Thoracic aorta (tissue), 2 donors: Measurements from ENCODE around the gene NRXN3. TPM values are rescaled to one million over a fixed set of nuclear protein-coding genes. Genes with fewer than 3 reads are reported as not detected.

Source experiments
- ATAC-seq: fragments of 150-250 bp; one replicate; pipeline ENCODE4 v1.8.0; 2017; ENCODE audit warnings: low read depth; ENCODE audit not compliant: insufficient number of reproducible peaks, low FRiP score
- DNase-seq: peaks from one replicate; pipeline ENCODE4 v3.0.0-alpha.2; 2020; ENCODE audit warnings: low spot score
- H3K27ac ChIP-seq, 2 donors: fragments of 200-600 bp; sonication (generic); 1 replicate in 1 of 2; 2 replicates in 1 of 2; pipeline ENCODE4 v1.5.1; 2016; ENCODE audit warnings: mild to moderate bottlenecking in 2 of 2, moderate library complexity in 2 of 2
- H3K27me3 ChIP-seq: fragments of 200-600 bp; sonication (generic); replicated peaks from 2 replicates; pipeline ENCODE4 v1.6.0; 2016; ENCODE audit warnings: mild to moderate bottlenecking; ENCODE audit not compliant: insufficient read depth
- H3K36me3 ChIP-seq: fragments of 200-600 bp; sonication (generic); one replicate; pipeline ENCODE4 v1.5.1; 2016
- H3K4me1 ChIP-seq, 2 donors: fragments of 200-600 bp; sonication (generic); 1 replicate in 1 of 2; 2 replicates in 1 of 2; pipeline versions ENCODE4 v1.5.1 to v1.6.0; 2016; ENCODE audit warnings: low read depth in 2 of 2, mild to moderate bottlenecking in 1 of 2; ENCODE audit not compliant: control insufficient read depth in 1 of 2
- H3K4me3 ChIP-seq: fragments of 200-600 bp; sonication (generic); 2 replicates; pipeline ENCODE4 v1.5.1; 2016; ENCODE audit warnings: mild to moderate bottlenecking
- H3K9me3 ChIP-seq: fragments of 200-600 bp; sonication (generic); 2 replicates; pipeline ENCODE4 v1.5.1; 2016
- total RNA-seq, 2 donors: library from RNA; depleted of rRNA; stranded (reverse); fragments of >200 nt; gene quantifications; one replicate each; pipeline versions ENCODE4 v1.1.0 to v1.2.3, GENCODE V29; 2016
- TF ChIP-seq, protein P1 (sequence below): fragments of 200-600 bp; sonication (generic); IDR thresholded peaks from one replicate; pipeline ENCODE4 v1.5.1; 2019; ENCODE audit warnings: antibody characterized with exemption

NRXN3 gene
- total RNA-seq, 2 donors from 2014 or later: 5.6 to 33.3 TPM

DNA sequence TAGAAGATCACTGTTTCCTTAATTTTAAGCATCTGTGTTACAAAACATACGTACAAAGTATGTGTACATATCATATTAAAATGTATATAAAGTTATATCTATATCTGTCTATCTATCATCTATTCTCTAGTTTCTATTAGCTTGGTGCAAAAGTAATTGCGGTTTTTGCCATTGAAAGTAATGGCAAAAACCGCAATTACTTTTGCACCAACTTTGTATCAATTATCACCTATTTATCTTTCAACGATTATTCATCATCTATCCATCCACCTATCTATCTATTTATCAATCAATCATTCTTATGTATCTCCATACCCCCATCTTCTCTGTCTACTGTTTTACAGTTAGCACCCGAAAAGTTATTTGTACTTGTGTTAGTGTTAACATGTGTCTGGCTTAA is 447.6 kb downstream of the NRXN3 start:
- ATAC-seq (no peak), DNase-seq (no peak)
- no peaks in the 10 kb centered on the region for H3K27me3 ChIP-seq
- H3K36me3 ChIP-seq: no peaks in the 10 kb centered on the region
- H3K4me3 ChIP-seq: no peak overlapping the region
- no peak overlapping the region for H3K27ac ChIP-seq
- TF ChIP-seq, protein P1, sequence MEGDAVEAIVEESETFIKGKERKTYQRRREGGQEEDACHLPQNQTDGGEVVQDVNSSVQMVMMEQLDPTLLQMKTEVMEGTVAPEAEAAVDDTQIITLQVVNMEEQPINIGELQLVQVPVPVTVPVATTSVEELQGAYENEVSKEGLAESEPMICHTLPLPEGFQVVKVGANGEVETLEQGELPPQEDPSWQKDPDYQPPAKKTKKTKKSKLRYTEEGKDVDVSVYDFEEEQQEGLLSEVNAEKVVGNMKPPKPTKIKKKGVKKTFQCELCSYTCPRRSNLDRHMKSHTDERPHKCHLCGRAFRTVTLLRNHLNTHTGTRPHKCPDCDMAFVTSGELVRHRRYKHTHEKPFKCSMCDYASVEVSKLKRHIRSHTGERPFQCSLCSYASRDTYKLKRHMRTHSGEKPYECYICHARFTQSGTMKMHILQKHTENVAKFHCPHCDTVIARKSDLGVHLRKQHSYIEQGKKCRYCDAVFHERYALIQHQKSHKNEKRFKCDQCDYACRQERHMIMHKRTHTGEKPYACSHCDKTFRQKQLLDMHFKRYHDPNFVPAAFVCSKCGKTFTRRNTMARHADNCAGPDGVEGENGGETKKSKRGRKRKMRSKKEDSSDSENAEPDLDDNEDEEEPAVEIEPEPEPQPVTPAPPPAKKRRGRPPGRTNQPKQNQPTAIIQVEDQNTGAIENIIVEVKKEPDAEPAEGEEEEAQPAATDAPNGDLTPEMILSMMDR: no peak
- H3K9me3 ChIP-seq: no peaks in the 10 kb centered on the region
- H3K4me1 ChIP-seq: no peaks in the 10 kb centered on the region

DNA sequence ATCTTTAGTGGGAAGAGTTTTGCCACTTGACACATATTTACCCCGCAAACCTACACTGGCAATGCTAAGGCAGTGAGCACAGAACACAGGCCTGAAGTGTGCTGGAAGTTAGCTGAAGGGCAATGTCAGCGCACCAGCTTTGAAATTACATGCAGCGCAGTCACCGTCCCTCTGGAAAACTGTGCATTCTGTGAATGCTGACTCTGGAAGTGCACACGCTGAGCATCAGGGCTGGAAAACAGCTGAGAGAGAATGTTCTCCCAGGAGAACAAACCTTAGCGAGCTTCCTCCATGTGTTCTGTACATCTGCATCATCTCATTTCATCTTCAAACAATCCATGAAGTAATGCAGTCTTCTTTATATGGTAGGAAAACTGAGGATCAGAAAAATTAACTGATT is 448.2 kb downstream of the NRXN3 start:
- TF ChIP-seq, protein P1: no peak
- Histone ChIP-seq H3K27ac (no peak overlapping the region), H3K4me3 (no peak overlapping the region), H3K27me3 (no peaks in the 10 kb centered on the region), H3K4me1 (no peaks in the 10 kb centered on the region), H3K9me3 (no peaks in the 10 kb centered on the region), H3K36me3 (no peaks in the 10 kb centered on the region)
- DNase-seq (no peak), ATAC-seq (no peak)

DNA sequence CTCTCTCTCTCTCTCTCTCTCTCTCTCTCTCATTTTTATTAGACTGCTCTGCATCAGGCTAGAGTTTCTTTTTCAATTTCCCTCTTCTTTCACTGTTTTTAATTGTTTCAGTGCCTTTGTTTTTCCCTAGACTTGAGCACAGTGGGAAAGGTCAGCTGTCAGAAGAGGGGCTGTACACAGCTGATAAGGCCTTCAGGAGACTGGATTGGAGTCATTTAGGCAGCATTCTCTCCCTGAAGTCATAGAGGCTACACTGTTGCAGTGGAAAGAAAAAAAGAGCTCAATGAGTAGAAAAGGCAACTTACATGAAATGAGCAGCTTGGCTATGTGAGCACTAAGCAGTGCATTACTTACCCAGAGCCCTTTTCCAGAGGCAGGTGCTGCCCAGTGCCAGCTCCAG is 456.9 kb downstream of the NRXN3 start:
- ATAC-seq (no peak), DNase-seq (no peak)
- TF ChIP-seq, protein P1: no peak
- H3K4me1 ChIP-seq: no peaks in the 10 kb centered on the region
- no peaks in the 10 kb centered on the region for H3K36me3 ChIP-seq
- H3K27ac ChIP-seq: no peak overlapping the region
- no peaks in the 10 kb centered on the region for H3K9me3 ChIP-seq
- H3K27me3 ChIP-seq: no peaks in the 10 kb centered on the region
- H3K4me3 ChIP-seq: no peak overlapping the region

DNA sequence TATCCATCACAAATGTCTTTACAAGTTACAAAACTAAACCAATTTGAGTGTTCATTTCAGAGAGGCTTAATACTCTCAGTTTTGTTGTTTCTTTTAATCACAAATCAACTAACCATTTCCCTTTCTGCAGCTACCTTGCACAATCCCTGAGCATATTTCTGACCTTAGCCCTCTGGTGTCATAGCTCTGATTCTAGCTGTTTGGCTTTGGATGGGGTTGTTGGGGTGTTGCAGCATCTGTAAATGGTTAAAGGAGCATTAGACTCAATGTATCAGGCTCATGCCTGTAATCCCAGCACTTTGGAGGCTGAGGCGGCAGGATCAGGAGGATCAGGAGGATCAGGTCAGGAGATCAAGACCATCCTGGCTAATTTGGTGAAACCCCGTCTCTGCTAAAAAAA is 461.4 kb downstream of the NRXN3 start:
- no peak for ATAC-seq
- TF ChIP-seq, protein P1: no peak
- DNase-seq: no peak

DNA sequence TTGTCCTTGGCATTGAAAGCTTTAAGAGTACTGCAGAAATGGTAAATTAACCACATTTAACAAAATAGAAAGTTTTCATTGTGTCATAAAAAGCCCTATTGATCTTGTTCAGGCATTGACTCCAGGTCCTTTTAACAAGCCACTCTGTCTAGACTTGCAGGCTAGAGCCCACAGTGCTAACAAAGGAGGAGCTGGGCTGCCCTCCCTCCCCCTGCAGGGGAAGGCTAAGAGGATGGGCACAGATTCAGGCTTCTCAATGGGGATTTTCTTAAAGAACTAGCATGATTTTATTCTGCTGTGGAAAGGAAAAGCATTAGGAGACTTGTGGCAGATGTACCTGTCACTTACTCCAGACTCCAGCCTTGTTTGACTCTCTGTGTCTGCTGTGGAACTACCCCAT is 463.6 kb downstream of the NRXN3 start:
- Histone ChIP-seq H3K9me3 (no peaks in the 10 kb centered on the region), H3K27ac (no peak overlapping the region), H3K4me1 (no peaks in the 10 kb centered on the region), H3K36me3 (no peaks in the 10 kb centered on the region), H3K27me3 (no peaks in the 10 kb centered on the region), H3K4me3 (no peak overlapping the region)
- ATAC-seq (no peak), DNase-seq (no peak)
- TF ChIP-seq, protein P1: no peak

More for the DNA sequence above, 461.4 kb downstream of the NRXN3 start:
- no peaks in the 10 kb centered on the region for H3K36me3 ChIP-seq
- H3K27me3 ChIP-seq: no peaks in the 10 kb centered on the region
- H3K9me3 ChIP-seq: no peaks in the 10 kb centered on the region
- no peak overlapping the region for H3K27ac ChIP-seq
- H3K4me3 ChIP-seq: no peak overlapping the region
- no peaks in the 10 kb centered on the region for H3K4me1 ChIP-seq
